ENCODE measurements around the gene ZNF407. TPM values are rescaled to one million over a fixed set of nuclear protein-coding genes. Genes with fewer than 3 reads are reported as not detected.

ZNF407 gene
- total RNA-seq, 2 experiments from 2014 or later: 11.4 TPM

DNA sequence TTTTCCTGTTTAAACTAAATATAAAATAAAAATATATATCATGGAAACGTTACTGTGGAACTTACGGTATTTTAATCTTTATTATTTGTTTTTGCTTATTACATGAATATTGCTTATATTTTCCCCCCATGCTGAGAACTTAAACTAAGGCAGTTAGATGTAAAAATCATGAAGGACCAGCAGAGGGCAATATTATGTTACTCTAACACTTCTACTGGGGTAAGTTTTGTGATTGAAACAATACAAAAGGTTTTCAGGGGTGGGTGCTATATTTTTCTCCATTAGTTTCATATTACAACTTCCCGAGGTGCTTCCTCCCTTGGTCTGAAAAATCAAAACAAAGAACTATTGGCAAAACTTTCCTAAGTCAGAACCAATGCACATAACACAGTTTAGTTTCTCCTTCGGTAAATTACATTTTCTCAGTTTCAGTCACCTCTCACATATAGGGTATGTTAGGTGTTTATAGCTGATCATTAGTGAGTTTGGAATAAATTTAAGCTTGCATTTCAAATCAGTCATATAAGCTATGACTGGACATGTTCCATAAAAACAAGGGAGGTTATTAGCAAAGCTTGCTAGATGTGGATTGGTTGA lies 54.8 kb downstream of the ZNF407 start:
- intact Hi-C loops (cut with DNase I, micrococcal nuclease): loop anchor here (1.0 to 10.0 kb wide), 9 partner anchors 222 to 1695 kb away; partner anchors contain the start of gene PTGR3 (in 1 of the 2)
- Mint-ChIP-seq H3K9me3 (ENCODE audit: low read depth) (no peaks in the 10 kb centered on the region), H3K4me3 (no peak overlapping the region), H3K36me3 (ENCODE audit: low read depth) (no peaks in the 10 kb centered on the region), H3K4me1 (no peaks in the 10 kb centered on the region), H3K27ac (no peak overlapping the region), H3K27me3 (no peaks in the 10 kb centered on the region)
- CTCF ChIA-PET: interaction anchor here (0.6 to 1.8 kb wide), 9 partner anchors 10 to 827 kb away, joined by 3 to 8 read pairs (median 3); no protein-coding TSS in a partner anchor
- no peak for DNase-seq
- no peak for ATAC-seq
- POLR2A ChIA-PET: no interaction called here

DNA sequence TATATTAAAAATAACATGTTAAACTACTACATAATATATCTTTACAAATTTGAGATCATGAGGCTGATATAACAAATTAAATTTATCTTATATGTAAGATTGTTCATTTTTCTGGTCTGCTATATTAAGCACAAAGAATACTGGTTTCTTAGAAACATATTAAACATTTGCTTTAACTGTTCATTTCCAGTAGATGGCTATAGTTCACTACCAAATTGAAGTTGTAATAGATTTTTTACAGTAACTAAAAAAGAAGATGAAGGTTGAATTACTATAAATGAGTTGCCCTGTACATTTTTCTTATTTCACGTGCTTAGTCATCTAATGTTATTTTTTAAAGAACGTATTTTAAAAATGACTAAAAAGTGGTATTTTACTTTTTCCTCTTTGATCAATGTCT lies 57.0 kb downstream of the ZNF407 start:
- CTCF ChIA-PET: no interaction called here
- intact Hi-C loops (cut with DNase I, micrococcal nuclease): loop anchor here (5.0 to 10.0 kb wide), 6 partner anchors 220 to 1693 kb away; no protein-coding TSS in a partner anchor

DNA sequence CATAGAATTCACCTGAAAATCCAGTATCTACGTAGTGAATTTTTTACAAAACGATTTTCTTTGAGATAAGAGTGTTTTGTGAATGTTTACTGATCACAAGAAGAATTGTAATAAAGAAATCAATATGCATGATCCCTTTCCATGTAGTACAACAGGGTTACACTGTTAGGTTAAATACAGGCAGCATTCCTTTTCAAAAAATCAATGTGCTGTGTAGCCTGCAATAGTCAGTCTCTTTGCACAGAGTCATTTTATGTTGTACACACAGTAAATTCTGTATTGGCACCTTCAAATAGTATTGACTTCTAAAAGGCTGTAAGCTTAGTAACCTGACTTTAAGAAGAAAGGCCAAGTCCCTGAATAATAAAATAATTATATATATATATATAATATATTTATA lies 63.3 kb downstream of the ZNF407 start:
- Mint-ChIP-seq H3K27me3 (no peaks in the 10 kb centered on the region), H3K27ac (no peak overlapping the region), H3K9me3 (ENCODE audit: low read depth) (no peaks in the 10 kb centered on the region), H3K4me1 (no peaks in the 10 kb centered on the region), H3K4me3 (no peak overlapping the region), H3K36me3 (ENCODE audit: low read depth) (peaks cover 7% of the 10 kb centered on the region)
- intact Hi-C loops (cut with DNase I, micrococcal nuclease): no loop called here
- CTCF ChIA-PET: interaction anchor here (0.7 to 1.0 kb wide), 2 partner anchors 20 to 575 kb away, joined by 3 read pairs; no protein-coding TSS in a partner anchor
- DNase-seq (no peak), ATAC-seq (no peak)
- POLR2A ChIA-PET: no interaction called here

More for the DNA sequence above, 57.0 kb downstream of the ZNF407 start:
- H3K9me3 Mint-ChIP-seq (ENCODE audit: low read depth): no peaks in the 10 kb centered on the region
- no peak for DNase-seq
- H3K36me3 Mint-ChIP-seq (ENCODE audit: low read depth): no peaks in the 10 kb centered on the region
- H3K27me3 Mint-ChIP-seq: no peaks in the 10 kb centered on the region
- POLR2A ChIA-PET: no interaction called here
- no peak overlapping the region for H3K4me3 Mint-ChIP-seq
- no peak overlapping the region for H3K27ac Mint-ChIP-seq
- no peaks in the 10 kb centered on the region for H3K4me1 Mint-ChIP-seq
- no peak for ATAC-seq

DNA sequence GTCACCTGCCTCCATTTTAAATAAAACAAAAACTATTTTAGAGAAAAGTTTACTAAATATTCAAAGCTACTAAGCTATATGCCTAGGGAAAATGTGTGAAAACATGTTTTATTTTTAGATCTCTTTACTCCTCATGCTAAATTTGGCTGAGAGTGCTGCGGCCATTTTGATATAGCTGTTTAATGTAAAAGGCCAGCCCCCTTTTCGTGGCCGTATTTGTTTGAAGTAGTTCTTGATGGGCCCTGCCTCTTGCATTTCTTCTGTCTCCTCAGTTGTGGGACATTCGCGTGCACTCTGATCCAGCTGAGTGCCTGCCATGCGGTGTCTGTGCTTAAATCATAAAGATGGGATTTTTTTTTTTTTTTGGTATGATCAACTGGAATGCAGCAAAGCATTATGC lies 64.0 kb downstream of the ZNF407 start:
- intact Hi-C loops (cut with DNase I, micrococcal nuclease): no loop called here
- no peaks in the 10 kb centered on the region for H3K27me3 Mint-ChIP-seq
- DNase-seq (no peak), ATAC-seq (no peak)
- peaks cover 7% of the 10 kb centered on the region for H3K36me3 Mint-ChIP-seq (ENCODE audit: low read depth)
- ChIA-PET POLR2A (no interaction called here), CTCF (interaction anchor here (0.6 to 1.3 kb wide), 3 partner anchors 9 to 642 kb away, joined by 3 read pairs; no protein-coding TSS in a partner anchor)
- H3K4me3 Mint-ChIP-seq: no peak overlapping the region
- H3K4me1 Mint-ChIP-seq: no peaks in the 10 kb centered on the region
- H3K27ac Mint-ChIP-seq: no peak overlapping the region
- no peaks in the 10 kb centered on the region for H3K9me3 Mint-ChIP-seq (ENCODE audit: low read depth)

DNA sequence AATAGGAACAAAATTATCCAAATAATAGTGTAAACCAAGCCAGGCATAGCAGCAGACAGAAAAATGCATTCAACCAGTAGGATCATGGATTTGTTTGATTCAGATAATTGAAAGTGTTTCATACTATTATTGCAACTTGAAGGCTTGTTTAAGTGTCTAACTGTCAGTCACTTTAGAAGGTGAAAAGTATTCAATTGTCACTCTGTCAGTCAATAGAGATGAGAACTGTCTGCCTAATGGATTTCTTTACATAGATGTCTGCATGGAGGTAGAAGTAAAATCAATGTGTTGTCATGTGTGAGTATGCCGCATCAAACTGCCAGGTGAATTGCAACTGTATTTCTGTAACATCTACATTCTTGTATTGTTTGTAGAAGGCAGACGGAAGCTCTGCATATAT lies 65.0 kb downstream of the ZNF407 start:
- CTCF ChIA-PET: interaction anchor here (0.7 to 1.3 kb wide), 3 partner anchors 10 to 48 kb away, joined by 3 to 4 read pairs (median 3); no protein-coding TSS in a partner anchor

DNA sequence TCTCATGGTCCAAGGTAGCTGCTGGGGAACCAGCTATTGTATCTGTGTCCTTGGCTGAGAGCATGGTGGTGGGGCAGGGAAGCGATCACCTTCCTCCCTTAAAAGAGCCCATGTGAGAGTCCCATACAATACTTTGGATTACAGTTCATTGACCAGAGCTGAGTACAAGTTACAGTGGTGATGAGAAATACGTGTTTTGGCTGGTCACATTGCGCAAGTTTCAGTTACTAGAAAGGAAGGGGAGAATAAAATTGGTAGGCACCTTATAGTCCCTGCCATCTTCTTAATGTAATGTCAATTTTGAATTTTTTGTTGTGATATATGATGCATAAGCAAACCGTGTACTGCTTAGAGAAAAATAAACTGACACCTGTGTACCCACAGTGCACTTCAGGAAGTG lies 67.7 kb downstream of the ZNF407 start:
- CTCF ChIA-PET: interaction anchor here (1.0 kb wide), 1 partner anchor 118 kb away, joined by 4 read pairs; no protein-coding TSS in a partner anchor
- POLR2A ChIA-PET: no interaction called here
- no peak for ATAC-seq
- H3K4me1 Mint-ChIP-seq: no peaks in the 10 kb centered on the region
- no peaks in the 10 kb centered on the region for H3K9me3 Mint-ChIP-seq (ENCODE audit: low read depth)
- intact Hi-C loops (cut with DNase I, micrococcal nuclease): no loop called here
- H3K36me3 Mint-ChIP-seq (ENCODE audit: low read depth): peaks cover 13% of the 10 kb centered on the region
- H3K4me3 Mint-ChIP-seq: no peak overlapping the region
- no peak for DNase-seq
- H3K27me3 Mint-ChIP-seq: no peaks in the 10 kb centered on the region
- H3K27ac Mint-ChIP-seq: no peak overlapping the region

More for the DNA sequence above, 65.0 kb downstream of the ZNF407 start:
- Mint-ChIP-seq H3K36me3 (ENCODE audit: low read depth) (peaks cover 9% of the 10 kb centered on the region), H3K4me1 (no peaks in the 10 kb centered on the region), H3K4me3 (no peak overlapping the region), H3K27ac (no peak overlapping the region), H3K27me3 (no peaks in the 10 kb centered on the region), H3K9me3 (ENCODE audit: low read depth) (no peaks in the 10 kb centered on the region)
- POLR2A ChIA-PET: no interaction called here
- ATAC-seq (no peak), DNase-seq (no peak)
- intact Hi-C loops (cut with DNase I, micrococcal nuclease): no loop called here

DNA sequence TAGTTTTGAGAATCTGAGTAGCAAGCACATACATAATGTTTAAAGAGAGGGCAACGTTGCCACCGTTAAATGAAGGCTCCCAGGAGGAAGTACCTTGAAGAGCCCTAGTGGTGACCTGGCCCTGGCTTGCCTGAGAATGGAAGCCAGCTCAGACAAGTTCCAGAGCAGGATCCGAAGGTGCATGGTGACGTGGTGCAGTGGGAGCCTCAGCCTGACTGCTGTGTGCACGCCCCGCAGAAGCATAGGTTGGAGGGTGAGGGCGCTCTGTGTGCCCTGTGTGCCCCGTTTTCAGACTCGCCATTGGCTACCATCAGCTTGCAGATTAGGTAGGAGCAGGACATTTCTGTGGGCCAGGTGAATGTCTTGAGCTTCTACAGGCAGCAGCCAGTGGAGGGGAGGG lies 68.2 kb downstream of the ZNF407 start:
- Mint-ChIP-seq H3K36me3 (ENCODE audit: low read depth) (peaks cover 14% of the 10 kb centered on the region), H3K4me3 (no peak overlapping the region), H3K9me3 (ENCODE audit: low read depth) (no peaks in the 10 kb centered on the region), H3K27me3 (no peaks in the 10 kb centered on the region), H3K4me1 (no peaks in the 10 kb centered on the region), H3K27ac (no peak overlapping the region)
- ATAC-seq (no peak), DNase-seq (no peak)
- intact Hi-C loops (cut with DNase I, micrococcal nuclease): no loop called here
- ChIA-PET POLR2A (no interaction called here), CTCF (interaction anchor here (1.0 kb wide), 1 partner anchor 119 kb away, joined by 4 read pairs; no protein-coding TSS in a partner anchor)

DNA sequence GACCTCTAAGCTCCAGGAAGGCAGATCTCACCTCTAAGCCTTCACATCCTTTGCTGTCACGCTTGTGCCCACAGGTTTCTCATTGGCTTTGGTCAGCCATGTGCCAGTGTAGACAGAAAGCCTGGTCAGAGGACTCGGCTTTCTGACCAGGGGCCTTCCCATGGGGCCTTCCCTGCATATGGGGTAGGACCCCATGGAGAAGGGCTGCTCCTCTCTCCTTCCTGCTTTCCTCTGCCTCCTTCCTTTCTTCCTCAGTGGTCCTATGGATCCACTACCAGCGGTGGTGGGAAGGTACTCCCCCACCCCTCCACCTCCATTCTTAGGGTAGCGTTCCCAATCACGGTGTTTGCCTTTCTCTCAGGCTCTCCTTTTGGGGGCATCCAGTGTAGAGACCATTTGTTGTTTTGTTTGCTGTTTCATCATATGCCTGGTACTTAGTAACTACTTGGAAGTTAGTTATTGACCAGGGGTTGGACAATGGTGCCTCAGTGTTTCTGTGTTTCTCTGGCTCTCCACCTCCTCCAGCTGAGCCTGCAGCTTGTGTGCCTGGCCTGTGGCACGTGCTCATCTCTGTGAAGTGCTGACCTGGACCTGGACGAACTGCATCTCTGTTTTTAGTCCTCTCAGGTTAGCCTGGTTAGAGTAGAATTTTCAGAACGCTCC lies 71.6 kb downstream of the ZNF407 start:
- no peaks in the 10 kb centered on the region for H3K27me3 Mint-ChIP-seq
- CTCF ChIA-PET: no interaction called here
- H3K9me3 Mint-ChIP-seq (ENCODE audit: low read depth): no peaks in the 10 kb centered on the region
- intact Hi-C loops (cut with DNase I, micrococcal nuclease): no loop called here
- ATAC-seq: no peak
- peaks cover 23% of the 10 kb centered on the region for H3K36me3 Mint-ChIP-seq (ENCODE audit: low read depth)
- DNase-seq: no peak
- no peak overlapping the region for H3K4me3 Mint-ChIP-seq
- no peak overlapping the region for H3K27ac Mint-ChIP-seq
- POLR2A ChIA-PET: no interaction called here
- no peaks in the 10 kb centered on the region for H3K4me1 Mint-ChIP-seq

DNA sequence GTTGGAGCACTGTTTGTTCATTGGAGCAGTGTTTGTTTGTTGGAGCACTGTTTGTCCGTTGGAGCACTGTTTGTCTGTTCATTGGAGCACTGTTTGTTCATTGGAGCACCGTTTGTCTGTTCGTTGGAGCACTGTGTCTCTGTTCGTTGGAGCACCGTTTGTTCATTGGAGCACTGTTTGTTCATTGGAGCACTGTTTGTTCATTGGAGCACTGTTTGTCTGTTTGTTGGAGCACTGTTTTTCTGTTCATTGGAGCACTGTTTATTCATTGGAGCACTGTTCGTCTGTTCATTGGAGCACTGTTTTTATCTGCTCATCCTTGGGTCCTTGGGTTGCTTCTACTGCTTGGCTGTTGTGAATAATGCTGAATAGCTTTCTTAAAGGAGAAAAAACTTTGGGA lies 74.7 kb downstream of the ZNF407 start:
- Mint-ChIP-seq H3K4me1 (no peaks in the 10 kb centered on the region), H3K27ac (no peak overlapping the region), H3K36me3 (ENCODE audit: low read depth) (peaks cover 32% of the 10 kb centered on the region), H3K27me3 (no peaks in the 10 kb centered on the region), H3K4me3 (no peak overlapping the region), H3K9me3 (ENCODE audit: low read depth) (peaks cover 5% of the 10 kb centered on the region)
- POLR2A ChIA-PET: no interaction called here
- ATAC-seq (no peak), DNase-seq (no peak)
- intact Hi-C loops (cut with DNase I, micrococcal nuclease): no loop called here
- CTCF ChIA-PET: interaction anchor here (1.2 kb wide), 1 partner anchor 20 kb away, joined by 5 read pairs; no protein-coding TSS in a partner anchor

DNA sequence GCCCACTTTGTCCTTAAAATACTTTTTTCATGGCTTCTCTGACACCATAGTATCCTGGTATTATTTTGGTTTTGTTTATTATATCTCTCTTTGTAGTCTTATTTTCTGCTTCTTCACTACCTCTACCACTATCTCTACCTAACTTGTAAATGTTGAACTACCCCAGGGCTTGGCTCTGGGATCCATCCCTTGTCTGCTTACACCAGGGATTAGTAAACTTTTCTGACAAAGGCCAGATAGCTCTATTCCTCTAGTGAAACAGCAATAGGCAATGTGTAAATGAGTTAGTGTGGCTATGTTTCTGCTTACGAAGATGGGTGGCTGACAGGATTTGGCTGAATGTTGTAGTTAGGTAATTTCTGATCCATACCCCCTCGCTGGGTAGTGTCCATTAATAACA lies 76.8 kb downstream of the ZNF407 start:
- H3K4me3 Mint-ChIP-seq: no peak overlapping the region
- H3K27ac Mint-ChIP-seq: no peak overlapping the region
- no peak for ATAC-seq
- ChIA-PET POLR2A (no interaction called here), CTCF (interaction anchor here (1.1 kb wide), 1 partner anchor 21 kb away, joined by 3 read pairs; no protein-coding TSS in a partner anchor)
- DNase-seq: no peak
- peaks cover 40% of the 10 kb centered on the region for H3K36me3 Mint-ChIP-seq (ENCODE audit: low read depth)
- H3K27me3 Mint-ChIP-seq: no peaks in the 10 kb centered on the region
- intact Hi-C loops (cut with DNase I, micrococcal nuclease): no loop called here
- peaks cover 8% of the 10 kb centered on the region for H3K4me1 Mint-ChIP-seq
- H3K9me3 Mint-ChIP-seq (ENCODE audit: low read depth): peaks cover 9% of the 10 kb centered on the region

DNA sequence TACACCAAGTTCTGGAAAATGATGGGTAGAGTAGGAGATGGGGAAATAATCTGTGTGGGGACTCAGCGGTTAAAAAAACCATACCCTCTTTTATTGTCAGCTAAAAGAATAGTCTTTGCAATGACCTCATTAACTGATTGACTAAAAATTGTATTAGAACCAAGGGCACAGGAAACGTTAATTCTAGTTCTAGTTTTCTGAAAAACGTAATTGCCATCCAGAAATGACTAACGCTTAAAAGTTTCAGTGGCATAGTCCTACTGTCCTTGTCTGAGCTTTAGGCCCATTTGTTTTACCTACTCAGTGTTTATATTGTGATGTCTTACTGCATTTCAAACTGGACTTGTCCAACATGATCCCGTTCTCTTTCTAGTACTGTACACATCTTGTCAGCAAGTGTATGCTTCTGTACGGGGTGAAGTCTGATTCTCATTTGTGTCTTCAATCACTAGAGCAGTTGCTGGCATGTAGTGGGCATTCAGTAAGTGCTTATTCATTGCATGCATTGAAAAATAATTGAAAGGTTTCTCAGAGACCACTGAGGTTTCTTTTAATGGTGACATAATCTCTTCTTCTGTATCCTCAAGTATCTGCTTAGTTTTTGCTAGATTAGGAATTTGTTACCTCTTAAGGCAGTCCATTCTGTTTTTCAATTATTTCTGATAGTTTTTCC lies 81.5 kb downstream of the ZNF407 start:
- Mint-ChIP-seq H3K27ac (no peak overlapping the region), H3K9me3 (ENCODE audit: low read depth) (peaks cover 9% of the 10 kb centered on the region), H3K27me3 (no peaks in the 10 kb centered on the region), H3K4me1 (peaks cover 22% of the 10 kb centered on the region), H3K36me3 (ENCODE audit: low read depth) (peaks cover 32% of the 10 kb centered on the region), H3K4me3 (no peak overlapping the region)
- ATAC-seq: peak; percentile 67
- intact Hi-C loops (cut with DNase I, micrococcal nuclease): no loop called here
- ChIA-PET POLR2A (interaction anchor here (0.6 kb wide), 1 partner anchor 28 kb away, joined by 3 read pairs; no protein-coding TSS in a partner anchor), CTCF (no interaction called here)
- no peak for DNase-seq
